Ammon's horn (tissue), 1 donor: ENCODE measurements around the gene SAMD11.

Source experiments
- DNase-seq: peaks from one replicate; pipeline ENCODE4 v3.0.0-alpha.2; 2016; ENCODE audit warnings: low spot score

The SAMD11 gene

DNA sequence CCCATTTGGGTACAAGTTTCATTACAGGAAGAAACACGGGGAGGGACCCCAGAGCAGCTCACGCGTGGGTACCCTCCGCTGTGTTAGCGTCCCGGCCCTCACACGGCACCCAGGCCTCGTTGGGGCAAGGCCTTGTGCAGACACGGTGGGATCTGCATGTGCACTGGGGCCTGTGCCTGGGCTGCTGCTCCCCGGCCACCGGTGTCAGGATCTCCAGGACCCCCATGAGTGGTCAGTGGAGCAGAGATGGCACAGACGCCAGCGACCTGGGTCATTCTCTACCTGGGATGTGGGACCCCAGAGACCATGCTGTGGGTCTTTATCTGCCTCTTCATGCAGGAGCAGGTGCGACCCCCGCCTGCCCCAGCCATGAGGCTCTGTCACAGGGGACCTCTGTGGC, 5.4 kb upstream of the SAMD11 start:
- DNase-seq: no peak

DNA sequence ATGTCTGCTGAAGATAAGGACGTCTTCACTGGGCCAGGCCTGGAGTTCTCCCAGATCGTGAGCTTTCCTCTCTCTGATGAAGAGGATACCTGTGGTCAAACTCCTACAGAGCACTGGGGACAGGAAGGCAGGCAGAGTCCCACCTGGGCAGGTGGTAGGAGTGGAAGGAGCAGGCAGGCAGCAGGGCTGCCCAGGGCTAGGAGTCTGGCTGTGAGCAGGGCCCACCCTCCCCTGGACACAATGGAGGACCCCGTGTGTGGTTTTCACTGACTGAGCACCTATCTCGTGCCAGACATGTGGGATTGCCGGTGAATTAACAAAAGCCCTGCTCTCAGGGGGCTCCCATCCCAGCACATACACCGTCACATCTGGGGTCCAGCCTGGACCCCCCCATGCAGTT, 4.9 kb upstream of the SAMD11 start:
- no peak for DNase-seq

DNA sequence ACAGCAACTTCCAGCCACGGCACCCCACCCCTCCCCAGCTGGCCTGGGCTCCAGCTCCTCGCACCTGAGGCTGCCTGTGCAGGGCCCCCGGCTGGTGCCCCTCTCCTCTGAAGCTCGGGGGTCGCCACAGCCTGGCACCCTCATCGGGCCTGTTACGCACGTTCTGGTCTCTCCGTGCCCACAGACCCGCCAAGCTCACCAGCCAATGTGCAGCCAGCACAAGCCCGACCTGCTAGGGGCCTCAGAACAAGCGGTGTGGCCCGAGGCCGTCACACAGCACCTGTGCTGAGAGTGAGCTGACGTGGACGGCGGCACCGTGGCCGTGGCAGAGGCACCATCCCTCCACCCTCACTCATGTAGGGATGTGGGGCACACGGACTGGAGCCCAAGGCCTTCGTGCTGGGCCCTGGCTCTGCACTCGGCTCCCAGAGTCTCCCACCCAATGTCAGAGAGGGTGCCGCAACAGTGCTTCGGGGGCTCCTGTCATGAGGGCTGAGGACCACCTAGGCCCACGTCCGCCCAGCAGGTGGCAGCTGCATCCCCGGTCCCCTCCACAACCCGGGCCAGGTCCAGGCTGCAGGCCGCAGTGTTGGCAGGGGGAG, 4.4 kb upstream of the SAMD11 start:
- no peak for DNase-seq

DNA sequence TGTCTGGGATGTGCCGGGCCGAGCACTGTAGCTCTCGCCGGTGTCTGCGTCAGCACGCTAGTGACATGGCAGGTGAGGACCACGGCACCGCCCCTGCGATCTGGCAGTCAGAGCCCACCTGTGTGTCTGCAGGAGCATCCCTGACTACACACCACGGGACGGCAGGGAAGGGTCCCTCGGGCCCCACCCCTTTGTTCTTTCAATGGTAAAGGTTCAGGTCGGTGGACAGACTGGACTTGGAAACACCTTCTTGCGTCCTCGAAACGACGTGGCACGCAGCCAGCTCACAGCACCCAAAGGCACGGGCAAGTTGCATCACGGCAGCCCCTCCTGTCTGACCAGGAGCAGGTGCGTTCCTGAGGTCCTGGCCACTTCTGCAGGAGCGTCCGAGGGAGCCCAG, 3.7 kb upstream of the SAMD11 start:
- DNase-seq: no peak

DNA sequence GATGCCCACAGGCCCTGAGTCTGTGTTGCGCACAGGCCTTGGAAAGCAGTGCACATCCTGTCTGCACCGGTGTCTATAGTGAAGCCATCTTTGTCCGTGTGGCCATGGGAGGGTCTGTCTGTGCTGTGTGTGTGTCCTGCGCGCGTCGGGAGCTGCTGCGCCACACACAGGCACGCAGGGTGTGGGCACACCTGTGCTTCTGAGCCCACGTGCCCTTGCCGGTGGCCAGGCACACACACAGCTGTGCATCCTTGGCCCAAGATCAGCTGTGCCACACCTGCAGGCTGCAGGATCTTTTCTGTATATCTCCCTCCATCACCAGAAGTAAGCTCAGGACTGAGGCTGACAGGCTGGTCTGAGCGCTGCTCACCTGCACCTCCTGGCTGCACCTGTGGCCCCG, 3.2 kb upstream of the SAMD11 start:
- DNase-seq: no peak

DNA sequence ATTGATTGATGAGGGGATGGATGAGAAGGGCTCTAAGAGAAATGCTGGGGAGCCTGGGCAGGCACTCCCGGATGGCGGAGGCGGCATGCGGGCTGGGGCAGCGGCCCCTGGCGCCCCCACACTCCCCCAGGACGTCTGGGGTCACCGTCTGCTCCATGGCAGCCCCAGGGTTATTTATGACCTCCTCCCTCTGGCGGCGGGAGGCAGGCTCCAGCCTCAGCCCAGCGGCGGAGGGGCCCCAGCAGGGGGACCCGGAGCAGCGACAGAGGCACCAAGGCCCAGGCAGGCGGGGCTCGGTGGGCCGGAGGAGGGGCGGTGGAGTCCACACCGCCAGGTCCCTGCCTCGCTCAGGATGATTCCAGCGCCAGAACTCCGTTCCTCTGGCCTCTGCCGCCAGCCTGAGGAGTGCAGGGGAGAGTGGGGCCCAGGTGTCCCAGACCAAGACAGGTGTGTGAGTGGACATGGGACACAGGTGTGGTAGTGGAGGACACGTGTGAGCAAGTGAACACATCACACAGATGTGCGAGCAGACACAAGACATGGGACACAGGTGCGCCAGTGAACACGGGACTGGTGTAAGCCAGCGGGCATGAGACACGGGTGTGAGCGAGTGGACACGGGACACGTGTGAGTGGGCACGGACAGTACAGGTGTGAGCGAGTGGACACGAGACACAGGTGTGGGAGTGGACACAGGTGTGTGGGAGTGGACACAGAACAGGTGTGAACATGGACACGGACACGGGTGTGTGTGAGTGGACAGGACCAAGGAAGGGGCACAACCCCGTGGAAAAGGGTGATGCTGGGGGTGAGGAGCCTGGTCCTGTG, 2.5 kb upstream of the SAMD11 start:
- peak; percentile 69 for DNase-seq

DNA sequence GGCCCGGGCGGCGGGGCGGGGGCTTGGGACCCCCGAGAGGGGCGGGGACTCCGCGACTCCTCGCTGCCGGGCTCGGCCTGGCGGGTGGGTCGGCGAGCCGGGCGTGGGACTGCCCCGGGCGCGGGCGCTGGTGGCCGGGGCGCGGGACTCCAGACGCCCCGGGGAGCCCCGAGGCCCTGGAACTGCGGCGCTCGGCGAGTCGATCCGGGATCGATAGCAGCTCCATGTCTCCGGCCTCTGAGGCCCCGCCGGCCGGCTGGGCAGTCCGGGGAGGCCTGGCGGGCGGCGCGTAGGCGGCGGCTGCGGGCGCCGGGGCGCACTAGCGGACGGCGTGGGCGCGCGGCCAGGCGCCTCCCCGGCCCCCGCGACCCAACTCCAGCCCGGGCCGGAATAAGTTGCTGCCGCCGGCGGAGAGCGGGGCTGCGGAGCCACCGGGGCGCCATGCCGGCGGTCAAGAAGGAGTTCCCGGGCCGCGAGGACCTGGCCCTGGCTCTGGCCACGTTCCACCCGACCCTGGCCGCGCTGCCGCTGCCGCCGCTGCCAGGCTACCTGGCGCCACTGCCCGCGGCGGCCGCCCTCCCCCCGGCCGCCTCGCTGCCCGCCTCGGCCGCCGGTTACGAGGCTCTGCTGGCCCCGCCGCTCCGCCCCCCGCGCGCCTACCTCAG, 400 bp downstream of the SAMD11 start:
- no peak for DNase-seq

DNA sequence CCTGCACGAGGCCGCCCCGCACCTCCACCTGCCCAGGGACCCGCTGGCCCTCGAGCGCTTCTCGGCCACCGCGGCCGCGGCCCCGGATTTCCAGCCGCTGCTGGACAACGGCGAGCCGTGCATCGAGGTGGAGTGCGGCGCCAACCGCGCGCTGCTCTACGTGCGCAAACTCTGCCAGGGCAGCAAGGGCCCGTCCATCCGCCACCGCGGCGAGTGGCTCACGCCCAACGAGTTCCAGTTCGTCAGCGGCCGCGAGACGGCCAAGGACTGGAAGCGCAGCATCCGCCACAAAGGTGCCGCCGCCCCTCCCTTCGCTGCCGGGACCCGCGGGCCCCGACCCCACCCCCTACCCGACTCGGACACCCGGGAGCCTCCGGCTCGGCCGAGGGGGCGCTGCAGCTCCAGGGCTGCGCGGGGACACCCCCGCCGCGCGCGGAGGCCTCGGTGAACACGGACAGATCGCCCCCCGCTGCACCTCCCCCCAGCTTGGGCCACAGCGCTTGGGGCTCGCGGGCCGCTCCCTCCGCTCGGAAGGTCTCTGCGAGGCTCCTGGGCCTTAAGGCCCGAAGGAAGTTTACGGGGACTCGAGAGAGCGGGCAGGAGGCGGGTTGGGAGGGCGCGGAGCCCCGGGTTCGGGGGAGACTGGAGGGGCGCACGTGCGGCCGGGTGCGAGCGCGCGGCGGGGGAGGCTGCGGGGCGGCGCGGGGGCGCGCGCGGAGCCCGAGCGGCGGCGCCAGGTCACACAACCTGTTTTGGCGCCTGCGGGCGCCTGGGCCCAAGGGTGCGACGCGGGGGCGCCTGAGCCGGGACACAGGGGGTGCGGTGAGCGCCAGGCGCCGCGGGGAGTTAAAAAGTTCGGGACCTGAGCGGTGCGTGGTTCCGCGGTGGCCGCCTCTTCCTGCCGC, 1.2 kb downstream of the SAMD11 start:
- no peak for DNase-seq

DNA sequence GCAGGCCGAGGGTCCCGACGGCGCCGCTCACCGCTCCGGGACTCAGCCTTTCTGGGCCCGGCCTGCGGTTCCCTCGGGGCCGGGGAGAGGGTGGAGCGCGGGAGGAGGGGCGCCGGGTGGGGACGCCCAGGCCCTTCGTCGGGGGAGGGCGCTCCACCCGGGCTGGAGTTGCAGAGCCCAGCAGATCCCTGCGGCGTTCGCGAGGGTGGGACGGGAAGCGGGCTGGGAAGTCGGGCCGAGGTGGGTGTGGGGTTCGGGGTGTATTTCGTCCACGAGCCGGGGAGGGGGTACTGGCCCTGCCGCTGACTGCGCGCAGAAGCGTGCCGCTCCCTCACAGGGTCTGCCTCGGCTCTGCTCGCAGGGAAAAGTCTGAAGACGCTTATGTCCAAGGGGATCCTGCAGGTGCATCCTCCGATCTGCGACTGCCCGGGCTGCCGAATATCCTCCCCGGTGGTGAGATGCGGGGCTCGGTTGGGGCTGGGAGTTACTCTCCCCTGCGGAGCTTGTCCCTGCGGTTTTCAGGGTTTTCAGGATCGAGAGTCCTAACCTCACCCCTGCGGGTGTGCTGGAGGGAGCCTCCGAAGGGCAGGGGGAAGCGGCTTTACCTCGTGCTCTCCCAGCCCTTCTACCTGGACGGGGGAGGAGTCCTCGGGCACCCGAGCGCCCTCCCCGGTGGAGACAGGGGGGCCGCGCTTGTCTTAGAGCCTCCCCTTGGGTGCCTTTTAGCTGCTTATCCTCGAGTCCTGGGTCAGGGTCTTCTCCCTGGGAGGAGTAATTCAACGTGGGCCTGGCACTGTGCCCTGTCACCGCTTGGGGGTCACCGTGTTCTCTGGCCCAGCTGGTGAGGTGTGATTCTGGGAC, 2.1 kb downstream of the SAMD11 start:
- DNase-seq: no peak

DNA sequence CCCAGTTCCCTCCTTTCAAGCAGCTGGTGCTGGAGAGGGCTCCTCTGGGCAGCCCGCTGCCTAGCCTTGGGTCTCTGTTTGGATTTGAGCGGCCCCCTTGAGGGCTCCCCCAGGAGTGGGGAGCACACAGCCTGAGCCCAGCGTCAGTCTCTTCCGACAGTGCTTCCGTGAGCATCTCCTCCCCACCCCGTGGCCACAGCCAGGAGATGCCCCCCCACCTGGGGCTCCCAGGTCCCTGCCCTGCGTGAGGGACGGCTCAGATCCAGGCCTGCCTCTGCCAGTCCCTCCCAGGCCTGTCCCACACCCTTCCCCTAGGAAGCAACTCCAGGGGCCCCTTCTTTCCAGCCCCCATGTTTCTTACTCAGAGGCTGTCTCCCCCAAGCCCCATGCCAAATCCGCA, 3.5 kb downstream of the SAMD11 start:
- DNase-seq: no peak

DNA sequence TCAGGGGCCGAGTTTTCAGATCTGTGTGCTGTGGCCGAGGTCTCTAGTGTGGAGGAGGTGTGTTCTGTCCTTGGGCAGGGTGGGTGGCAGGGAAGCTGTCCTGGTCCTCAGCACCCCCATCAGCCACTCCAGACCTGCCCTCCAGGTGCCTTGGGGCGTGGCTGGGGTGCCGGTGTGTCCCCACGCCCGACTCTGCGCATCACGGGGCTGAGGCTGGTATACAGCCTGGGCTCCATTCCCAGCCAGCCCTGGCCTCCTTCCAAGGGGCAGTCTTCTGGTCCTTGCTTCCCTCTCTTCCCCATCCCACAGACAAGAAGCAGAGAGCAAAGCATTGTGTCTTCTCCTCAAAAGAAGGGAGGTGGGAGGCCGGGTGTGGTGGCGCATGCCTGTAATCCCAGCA, 4.0 kb downstream of the SAMD11 start:
- DNase-seq: no peak

DNA sequence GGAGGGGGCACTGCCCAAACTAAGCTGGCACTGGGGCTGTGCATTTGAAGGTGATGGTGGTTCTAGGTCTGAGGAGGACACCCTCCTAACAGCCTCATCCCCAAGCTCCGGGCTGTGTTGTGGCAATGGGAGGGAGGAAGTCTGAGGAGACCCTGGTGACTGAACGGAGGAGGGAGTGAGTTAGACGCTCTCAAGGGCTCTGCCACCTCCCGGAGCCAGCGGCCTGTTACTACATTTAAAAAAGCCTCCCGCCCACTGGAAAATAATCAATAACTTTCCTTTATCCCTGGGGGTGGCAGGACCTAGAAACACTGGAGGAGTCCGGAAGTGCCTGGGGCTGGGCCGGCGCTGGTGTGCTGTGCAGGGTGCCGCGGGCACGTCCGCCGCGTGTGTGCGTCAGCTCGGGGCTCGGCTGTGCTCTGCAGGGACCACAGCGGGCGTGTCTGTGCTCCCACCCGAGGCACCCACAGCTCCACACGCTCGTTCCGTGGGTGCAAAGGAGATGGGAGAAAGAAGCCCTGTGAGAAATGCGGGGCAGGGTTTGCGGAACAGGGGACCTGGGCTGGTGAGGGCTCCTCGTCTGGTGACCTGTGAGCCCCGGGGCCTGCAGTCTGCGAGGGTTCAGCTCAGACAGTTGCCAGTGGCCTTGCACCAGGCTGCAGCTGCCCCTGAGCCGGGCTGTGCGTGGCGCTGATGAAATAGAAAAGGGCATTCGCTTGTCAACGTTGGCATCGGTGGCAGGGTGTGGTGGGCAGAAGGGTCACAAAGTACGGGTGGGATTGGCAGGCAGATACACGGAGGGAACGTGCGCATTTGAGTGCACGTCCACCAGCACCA, 5.3 kb downstream of the SAMD11 start:
- DNase-seq: no peak

DNA sequence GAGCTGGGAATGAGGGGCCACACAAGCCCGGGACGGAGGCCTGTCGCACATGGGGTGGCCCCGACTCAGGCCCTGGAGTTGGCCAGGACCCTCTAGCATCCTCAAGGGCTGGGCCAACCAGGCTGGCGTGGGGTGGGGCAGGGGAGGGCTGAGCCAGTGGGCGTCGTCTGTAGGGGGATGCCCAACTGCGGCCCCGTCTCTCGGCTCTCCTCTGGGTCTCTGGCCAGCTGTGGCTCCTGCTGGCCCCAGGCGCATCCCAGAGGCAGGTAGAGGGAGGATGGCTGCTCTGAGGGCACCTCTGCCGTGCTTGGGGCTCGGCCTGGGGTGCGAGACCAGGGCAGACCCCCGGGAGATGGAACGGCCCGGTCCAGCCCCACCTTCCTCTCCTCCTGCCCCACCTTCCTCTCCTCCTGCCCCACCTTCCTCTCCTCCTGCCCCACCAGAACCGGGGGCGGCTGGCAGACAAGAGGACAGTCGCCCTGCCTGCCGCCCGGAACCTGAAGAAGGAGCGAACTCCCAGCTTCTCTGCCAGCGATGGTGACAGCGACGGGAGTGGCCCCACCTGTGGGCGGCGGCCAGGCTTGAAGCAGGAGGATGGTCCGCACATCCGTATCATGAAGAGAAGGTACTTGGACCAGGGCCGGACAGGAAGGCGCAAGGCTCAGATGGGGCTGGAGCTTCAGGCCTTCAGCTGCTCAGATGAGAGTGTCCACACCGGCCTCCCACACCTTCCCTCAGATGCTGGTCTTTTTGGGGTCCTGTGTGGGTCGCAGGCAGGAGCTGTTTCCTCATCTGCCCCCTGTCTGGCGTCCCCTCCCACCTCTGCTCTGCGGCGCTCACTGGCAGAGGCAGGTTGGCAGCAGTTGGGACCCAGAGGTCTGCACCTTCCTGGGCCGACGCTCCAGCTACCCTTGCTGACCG, 6.2 kb downstream of the SAMD11 start:
- DNase-seq: no peak

DNA sequence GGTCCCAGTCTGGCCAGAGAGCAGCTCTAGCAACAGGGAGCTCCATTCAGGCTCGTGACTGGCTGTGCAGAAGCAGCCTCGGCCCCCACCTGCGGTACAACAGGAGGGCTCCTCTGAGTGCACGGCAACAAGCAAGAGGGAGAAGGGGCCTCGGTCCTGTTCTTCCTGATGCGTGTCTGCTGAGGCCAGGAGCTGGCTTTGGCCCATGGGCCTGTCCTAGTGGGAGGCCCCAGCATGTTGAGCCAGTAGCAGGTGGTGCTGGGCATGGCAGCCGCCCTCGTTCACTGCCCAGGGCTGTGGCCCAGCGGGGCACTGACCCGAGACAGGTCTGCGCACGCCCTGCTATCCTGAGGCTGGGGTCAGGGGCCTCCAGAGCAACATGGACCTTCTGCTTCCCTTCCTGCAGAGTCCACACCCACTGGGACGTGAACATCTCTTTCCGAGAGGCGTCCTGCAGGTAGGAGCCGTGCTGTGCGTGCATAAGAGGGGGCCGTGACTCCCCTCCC, 7.0 kb downstream of the SAMD11 start:
- DNase-seq: no peak

DNA sequence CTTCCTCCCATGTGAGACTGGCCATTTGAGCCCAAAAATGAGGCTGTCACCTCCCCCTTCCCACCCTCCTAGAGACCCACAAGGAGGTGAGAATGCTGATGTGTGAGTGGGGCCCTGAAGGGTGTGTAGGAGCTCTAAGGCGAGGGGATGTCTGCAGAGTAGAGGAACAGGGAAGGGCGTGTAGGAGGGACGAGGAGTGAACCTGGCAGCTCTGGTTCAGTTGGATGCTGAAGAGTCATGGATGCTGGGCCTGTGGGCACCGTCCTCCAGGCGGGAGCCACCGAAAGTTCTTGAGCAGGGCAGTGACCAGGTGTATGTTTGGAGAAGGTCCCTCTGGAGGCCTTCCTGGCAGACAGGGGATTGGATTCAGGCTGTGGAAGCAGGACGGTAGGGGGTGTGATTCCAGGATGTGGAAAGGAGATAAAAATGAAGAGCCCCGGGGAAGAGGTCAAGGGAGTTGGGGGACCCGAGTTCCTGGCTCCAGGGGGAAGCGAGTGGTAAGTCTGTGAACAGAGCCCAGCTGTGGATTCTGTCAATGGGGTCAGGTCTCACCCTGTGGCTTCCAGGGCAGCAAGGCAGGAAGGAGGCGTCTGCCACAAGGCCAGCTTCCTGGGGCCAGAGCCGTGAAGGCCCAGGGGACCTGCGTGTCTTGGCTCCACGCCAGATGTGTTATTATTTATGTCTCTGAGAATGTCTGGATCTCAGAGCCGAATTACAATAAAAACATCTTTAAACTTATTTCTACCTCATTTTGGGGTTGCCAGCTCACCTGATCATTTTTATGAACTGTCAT, 7.9 kb downstream of the SAMD11 start:
- no peak for DNase-seq

DNA sequence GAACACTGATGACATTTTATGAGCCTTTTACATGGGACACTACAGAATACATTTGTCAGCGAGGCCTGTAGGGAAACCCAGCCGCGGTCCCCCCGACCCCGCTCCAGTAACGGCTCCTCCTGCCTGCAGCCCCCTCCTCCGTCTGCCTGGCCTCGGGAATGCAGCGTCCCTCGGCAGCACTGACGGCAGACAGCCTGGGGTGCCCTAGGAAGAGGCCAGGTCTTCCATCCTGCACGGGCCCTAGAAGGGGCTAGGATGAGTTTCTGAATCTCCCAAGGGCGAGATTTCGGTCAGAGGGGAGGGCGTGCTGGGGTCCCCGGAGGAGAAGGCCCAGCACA, 8.4 kb downstream of the SAMD11 start:
- DNase-seq: no peak

DNA sequence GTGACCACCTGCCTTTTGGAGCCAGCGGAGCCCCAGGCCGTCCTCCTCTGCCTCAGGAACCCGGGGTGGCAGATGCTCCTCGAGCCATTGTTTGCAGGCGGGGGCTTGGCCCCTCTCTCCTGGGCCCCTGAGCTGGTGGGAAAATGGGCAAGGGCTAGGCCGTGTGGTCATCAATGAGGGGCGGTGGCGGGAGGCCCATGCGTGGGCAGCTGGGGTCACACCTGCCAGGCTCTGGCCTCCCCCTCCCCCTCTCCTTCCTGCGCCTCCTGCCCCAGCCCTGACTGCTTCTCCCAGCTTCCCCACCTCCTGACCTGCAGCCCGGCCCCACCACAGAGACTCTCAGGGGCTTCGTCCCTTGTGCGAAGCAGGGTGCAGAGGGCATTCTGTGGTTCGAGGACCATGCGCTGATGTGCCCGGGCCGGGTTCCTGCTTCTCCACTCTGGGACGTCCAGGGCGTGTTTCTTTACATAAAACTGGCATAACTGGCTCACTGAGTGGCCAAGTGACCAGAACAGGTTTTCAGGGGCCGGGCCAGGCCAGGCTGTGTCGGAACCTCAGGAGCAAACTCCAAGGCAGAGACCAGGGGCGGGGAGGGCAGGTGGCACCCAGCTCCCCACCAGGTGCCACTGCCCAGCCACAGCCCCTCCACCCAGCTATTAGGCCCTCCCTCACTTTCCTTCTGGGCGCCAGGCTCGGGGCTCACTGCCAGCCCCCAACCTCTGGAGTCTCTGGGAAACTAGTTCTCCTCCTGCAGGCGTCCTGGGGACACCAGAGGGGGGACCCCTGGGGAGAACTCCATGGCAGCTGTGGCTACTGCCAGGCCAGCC, 9.3 kb downstream of the SAMD11 start:
- no peak for DNase-seq

DNA sequence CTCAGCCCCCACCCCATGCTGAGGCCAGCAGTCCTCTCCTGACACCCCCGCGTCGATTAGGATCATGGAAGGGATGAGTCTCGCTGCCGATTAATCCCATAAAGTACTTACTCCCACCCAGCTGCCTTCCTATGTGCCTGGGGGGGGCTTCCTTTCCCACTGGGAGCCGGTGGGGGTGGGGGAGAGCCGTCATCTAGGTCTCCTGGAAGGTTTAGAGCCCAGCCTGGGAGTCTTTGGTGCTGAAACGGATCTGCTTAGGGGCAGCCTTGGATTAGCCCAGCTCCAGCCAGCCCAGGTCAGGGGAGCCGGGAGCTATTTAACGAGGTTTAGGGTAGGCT, 9.8 kb downstream of the SAMD11 start:
- no peak for DNase-seq
